GM18517 (cell line): ENCODE data around the gene ZNF277.
A peak's percentile ranks its signal among the peaks of the same experiment; 100 is the strongest.

Experiments
- ATAC-seq: cut with Tn5 transposase; IDR thresholded peaks from one replicate; pipeline ENCODE4 v1.9.1; 2021; ENCODE audit warnings: mild to moderate bottlenecking, moderate library complexity; ENCODE audit not compliant: unreplicated experiment

ZNF277 gene

GRCh38 chr7:112206238-112206990 is at the start of gene ZNF277, which contains the start of gene DOCK4:
TSS of gene ZNF277 (plus strand) at chr7:112206695. CDS start at chr7:112206717, 22 bp downstream.
TSS of gene DOCK4 (minus strand) at chr7:112206399. CDS start at chr7:112206138, 261 bp downstream.
- peak; percentile 96 for ATAC-seq

GRCh38 chr7:112157072-112157471 is 49.4 kb upstream of the ZNF277 start:
- no peak for ATAC-seq

GRCh38 chr7:112159351-112159750 is 47.1 kb upstream of the ZNF277 start:
- ATAC-seq = no peak

DNA sequence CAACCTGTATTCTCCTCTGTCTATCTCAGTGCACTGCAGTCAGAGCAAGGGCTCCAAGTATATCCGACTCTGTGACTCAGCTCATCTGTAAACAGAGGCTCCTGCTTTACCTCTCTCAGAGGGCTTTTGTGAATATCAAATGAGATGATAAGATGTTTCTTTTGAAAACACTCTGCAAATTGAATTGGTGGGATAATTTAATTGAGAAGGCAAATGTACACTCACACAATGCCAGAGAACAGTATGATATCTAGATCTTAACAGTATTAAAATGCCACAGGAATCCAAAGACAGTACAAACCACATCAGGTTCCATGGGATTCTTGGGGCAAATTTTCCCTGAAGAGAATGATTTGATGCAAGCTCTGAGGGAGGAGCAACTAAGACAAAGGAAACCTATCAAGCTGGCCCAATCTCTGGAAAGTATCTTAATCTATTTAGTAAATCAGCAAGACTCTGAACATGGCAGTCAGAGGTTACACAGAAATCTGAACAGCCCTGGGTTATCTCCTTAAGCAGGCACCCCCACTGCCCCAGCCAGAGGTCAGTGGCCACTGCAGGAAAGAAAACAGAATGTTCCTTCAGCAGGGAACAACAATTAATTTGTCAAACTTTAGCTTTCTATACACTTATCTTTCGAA is 46.2 kb upstream of the ZNF277 start:
- no peak for ATAC-seq

GRCh38 chr7:112160771-112161150 is 45.7 kb upstream of the ZNF277 start:
- no peak for ATAC-seq

DNA sequence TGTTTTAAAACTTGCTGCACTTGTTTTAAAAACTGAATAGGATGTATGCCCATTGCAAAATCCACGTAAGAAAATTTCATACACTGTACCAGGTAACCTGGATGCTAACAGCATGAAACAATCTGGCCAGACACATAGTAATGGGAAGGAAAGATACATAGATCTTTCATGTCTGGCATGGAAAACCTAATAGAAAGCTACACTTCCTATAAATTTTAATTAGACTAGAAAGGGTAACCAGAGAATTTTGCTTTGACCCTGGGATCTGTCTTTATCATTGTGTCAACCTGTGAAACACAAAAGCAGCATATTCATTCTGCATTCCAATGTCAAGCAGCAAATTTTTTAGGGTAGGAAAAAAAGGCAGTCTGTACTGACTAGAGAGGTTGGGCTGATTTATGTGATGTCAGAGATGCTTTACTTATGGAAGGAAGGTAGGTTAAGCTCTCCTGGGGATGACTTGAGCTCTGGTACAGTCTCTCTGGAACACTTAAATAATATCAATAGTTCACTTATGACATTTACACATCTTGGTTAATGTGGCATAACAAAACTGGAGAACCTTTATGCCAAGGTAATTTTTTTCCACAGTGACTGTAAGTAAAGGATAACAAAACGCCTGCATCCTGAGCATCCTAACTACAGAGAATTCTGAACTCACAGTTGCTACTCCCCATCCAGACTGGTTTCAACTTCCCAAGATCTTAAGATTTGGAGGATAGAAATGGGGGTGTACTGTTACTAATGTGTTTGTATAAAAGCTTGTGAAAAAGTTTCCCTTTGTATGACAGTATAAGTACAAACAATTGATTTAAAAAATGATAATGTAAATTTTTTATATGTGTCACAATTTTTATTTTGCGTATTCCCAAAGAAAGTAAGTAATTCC is 45.0 kb upstream of the ZNF277 start:
- no peak for ATAC-seq

GRCh38 chr7:112162142-112162766 is 44.2 kb upstream of the ZNF277 start:
- ATAC-seq = no peak

DNA sequence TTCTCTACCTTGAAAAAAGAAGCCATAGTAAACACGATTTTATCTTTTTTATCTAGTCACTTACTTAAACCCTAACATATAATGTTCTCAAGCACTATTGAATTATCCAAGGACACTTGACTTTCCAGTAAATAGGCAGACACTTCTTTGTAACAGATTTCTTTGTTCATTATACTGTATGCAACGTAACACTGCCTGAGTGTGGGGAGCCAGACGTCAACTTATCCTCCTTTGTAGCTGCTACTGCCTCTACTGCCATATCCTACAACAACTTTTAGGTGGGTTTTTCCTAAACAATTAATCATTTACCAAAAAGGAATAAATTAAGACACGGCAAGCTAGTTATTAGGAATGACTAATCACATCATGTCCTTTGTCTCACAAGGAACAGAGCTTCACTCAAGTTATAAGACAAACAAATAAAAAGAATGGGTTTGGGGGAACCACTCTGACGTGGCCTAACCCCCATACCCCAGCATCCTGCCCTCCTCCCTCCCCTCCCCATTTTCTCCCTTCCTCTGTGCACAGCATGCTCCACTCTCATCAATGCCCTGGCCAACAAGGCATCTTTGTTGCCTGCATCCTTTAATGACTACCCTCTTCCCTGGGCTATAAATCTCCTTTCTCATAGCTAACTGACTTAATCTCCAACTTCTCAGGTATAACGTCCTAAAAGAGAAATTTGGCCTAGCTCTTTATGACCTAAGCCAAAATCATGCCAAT is 43.5 kb upstream of the ZNF277 start:
- no peak for ATAC-seq

- no peak for ATAC-seq
These were observed 39.3 kb upstream of the ZNF277 start for GRCh38 chr7:112167147-112167546.

GRCh38 chr7:112168915-112169314 is 37.6 kb upstream of the ZNF277 start:
- no peak for ATAC-seq

DNA sequence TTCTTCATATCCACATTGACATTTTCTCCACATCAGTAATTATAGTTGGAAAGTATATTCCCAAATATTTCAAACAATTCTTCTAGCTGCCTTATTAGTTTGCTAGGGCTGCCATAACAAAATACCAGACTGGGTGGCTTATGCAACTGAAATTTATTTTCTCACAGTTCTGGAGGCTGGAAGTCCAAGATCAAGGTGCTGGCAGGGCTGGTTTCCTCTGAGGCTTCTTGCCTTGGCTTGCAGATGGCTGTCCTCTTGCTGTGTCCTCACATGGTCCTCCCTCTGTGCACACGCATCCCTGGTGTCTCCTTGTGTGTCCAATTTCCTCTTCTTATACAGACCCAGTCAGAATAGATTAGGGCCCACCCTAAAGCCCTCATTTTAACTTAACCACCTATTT is 34.8 kb upstream of the ZNF277 start:
- ATAC-seq = no peak

- ATAC-seq = no peak
These were observed 33.5 kb upstream of the ZNF277 start for GRCh38 chr7:112172870-112173567.

DNA sequence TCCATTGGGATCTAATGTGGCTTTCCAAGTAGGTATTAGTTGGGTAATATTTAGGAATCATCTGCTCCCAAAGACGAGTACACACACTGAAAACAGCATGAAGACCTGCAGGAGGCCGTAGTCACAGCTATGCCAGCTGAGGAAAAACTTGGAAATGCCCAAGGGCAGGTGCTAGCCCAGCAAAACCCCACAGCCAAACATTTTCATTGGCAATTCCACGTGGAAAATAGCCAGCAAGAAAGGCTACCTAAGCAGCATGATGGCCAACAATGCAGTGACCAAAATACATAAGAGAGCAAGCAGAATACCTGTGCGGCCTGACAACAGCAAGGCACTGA is 33.0 kb upstream of the ZNF277 start:
- no peak for ATAC-seq

- ATAC-seq = no peak
These were observed 32.3 kb upstream of the ZNF277 start for GRCh38 chr7:112174192-112174591.

GRCh38 chr7:112176241-112176640 is 30.3 kb upstream of the ZNF277 start:
- ATAC-seq = no peak

GRCh38 chr7:112176693-112177415 is 29.6 kb upstream of the ZNF277 start:
- no peak for ATAC-seq

- ATAC-seq = no peak
These were observed 26.3 kb upstream of the ZNF277 start for GRCh38 chr7:112180223-112180622.

- ATAC-seq = no peak
These were observed 23.7 kb upstream of the ZNF277 start for GRCh38 chr7:112182749-112183148.

DNA sequence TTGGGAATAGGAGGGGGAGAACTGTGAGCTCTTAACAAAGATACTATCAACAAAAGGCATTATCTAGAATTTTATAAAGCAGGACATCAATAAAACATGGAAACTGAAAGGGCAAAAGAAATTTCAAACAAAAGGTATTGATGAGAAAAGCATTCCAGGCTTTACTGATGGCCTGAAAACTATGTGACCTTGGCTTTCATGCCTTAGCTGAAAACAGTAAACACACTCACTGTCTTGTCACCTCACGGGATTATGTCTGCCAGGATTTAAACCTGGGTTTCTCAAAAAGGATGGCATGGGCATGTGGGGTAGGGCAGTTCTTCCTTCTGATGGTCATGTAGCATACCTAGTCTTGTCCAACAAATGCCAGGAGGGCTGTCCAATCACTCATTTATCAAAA is 23.2 kb upstream of the ZNF277 start:
- ATAC-seq = no peak
